Measurements from ENCODE around the gene C10orf90.

The C10orf90 gene

DNA sequence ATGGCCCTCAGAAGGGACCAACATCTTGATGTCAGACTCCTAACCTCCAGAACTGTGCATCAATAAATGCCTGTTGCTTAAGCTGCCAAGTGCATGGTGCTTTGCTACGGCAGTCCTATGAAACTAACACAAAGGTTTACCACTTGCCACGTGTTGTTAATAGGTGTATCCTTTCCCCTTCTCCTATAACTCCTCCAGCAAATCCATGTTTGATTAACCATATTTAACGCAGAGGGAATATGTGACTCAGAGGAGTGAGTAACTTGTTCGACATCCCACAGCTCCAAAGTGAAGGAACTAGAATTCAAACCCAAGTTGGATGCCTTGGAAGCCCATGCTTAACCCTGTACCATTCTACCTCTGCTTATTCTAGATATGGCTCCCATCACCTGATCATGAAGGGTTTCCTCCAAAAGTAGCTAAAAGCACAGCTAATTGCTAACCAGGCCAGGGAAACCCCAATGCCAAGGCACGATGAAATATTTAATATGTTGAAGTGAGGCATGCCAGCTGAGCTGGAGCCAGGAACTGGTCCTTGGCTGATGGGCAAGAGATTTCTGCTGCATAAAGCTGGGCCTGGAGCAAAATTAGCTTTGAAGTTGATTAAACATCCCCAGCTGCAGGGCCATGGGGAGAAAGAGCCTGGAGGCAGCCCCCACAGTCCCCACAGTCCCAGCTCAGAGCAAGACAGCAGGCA lies 131.9 kb downstream of the C10orf90 start:
- no peak for DNase-seq (ENCODE audit: low read depth)

DNA sequence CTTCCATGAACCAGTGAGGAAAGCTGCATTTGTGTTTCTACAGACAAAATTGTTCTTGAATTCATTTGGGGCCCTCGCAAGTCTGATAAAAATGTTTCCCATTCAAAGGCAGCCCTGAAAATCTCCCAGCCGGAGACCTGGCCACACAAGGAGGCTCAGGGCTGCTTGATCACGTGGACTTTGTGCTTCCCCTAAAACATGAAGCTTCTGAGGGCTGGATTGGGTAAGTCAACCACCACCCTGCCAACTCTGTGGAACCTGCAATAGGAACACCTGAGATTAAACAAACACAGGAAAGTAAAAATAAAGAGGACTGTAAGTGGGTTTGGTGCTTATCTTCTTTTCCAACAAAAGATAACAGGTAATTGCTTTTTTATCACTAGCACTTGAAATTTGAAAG lies 133.8 kb downstream of the C10orf90 start:
- no peak for DNase-seq (ENCODE audit: low read depth)

GRCh38 chr10:126536148-126536547 lies 134.3 kb downstream of the C10orf90 start:
- DNase-seq (ENCODE audit: low read depth), result no peak

DNA sequence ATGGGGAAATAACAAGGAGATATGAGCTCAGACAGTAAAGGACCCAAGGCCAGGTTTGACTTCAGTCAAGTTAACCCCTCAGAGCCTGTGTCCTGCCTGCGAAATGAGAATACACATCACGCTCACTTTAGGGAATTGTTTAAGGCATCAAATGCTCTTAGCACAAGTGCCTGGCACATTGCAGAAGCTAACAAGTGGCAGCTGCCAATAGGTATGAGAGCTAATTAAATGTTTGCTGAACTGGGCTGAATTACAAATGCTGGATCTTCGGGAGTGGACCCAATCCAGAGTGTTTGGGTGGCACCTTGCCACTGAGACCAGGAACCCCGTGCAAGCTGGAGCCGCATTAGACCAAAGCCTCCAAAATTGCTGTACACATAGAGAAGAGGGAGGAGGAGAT lies 136.8 kb downstream of the C10orf90 start:
- DNase-seq (ENCODE audit: low read depth), result no peak

DNA sequence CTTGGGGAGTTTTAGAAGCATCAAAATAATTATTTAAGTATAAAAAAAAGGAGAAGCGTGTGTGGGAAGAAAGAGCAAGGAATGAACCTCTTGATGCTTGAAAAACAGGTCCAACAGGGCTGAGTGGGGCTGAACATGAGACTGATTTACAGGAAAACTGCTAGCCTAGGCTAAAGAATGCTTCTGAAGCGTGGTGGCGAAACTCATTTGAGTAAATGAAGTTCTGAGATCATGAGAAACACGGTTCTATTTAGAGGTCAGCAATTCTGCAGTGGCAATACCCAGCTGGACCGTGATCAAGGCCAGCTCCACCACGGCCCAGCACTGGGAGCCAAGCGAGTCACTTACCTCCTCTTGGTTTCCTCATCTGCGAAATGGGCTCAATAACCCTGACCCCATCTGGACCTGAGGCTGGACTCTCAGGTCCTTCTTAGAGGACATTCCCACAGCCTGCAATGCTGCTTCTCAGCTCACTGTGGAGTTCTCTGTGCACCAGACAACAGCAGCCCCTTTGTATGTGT lies 142.1 kb downstream of the C10orf90 start:
- DNase-seq (ENCODE audit: low read depth), result no peak

- DNase-seq (ENCODE audit: low read depth), result no peak
Measured at GRCh38 chr10:126527645-126528314, 142.7 kb downstream of the C10orf90 start.

DNA sequence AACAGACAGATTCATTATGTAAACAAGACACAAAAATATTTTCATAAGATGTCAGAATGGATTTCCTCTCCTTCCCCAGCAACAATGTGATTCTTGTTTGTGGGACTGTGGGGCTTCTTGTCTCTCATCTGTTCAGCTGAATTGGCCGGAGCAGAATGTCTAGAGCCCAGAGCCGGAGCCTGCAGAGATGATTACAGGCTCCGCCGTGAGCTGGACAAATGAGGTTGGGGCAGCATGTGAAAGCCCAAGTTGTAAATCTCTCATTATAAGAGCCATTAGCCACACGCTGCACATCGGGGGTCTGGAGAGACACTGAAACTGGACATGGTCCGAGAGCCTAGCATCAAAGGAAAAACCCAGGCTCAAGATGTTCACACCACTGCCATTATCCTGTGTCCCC lies 145.2 kb downstream of the C10orf90 start:
- DNase-seq (ENCODE audit: low read depth), result no peak

GRCh38 chr10:126524526-126524925 lies 146.0 kb downstream of the C10orf90 start:
- no peak for DNase-seq (ENCODE audit: low read depth)

- no peak for DNase-seq (ENCODE audit: low read depth)
Measured at GRCh38 chr10:126523071-126523470, 147.4 kb downstream of the C10orf90 start.

- DNase-seq (ENCODE audit: low read depth), result no peak
Measured at GRCh38 chr10:126521399-126521798, 149.1 kb downstream of the C10orf90 start.

DNA sequence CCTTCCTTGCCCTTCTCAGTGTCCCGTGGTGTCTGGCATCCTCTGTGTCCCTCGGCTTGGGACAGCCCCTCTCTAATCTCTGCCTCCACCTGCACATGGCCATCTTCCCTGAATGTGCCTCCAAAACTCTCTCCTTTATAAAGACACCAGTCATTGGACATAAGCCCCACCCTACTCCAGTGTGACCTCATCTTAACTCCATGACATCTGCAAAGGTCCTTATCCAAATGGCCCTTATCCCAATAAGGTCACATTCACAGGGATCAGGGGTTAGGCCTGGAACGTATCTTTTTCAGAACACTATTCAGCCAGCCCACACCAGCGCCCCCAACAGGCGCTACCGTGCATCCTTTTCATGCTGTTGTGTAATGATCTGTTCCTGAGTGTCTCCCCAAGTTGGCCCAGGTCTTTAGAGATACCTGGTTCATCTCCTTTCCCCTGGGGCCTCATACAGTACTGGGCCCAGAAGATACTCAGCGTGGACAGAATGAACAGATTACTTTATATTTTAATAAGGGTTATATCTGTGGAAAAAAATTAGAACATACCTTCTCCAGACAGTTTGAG lies 149.7 kb downstream of the C10orf90 start:
- no peak for DNase-seq (ENCODE audit: low read depth)

- DNase-seq (ENCODE audit: low read depth), result no peak
Measured at GRCh38 chr10:126519992-126520391, 150.5 kb downstream of the C10orf90 start.

DNA sequence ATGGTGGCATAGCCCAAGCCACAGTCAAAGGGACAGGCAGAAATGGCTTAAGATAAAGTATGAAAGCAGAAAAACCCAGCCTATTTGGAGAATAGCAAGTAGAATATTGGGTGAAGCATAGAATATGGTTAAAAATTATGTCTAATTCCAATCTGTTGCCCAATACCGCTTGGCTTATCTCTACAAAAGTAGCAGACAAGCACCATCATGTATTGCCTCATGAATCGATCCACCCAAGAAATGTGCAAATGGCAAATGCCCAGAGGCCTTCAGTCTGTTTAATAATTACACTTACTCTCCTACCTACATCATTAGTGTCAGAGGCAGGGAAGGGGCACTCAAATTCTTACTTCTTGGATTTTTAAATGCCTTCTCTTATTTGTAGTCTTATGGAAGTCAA lies 151.3 kb downstream of the C10orf90 start:
- no peak for DNase-seq (ENCODE audit: low read depth)

GRCh38 chr10:126518218-126519080 lies 152.0 kb downstream of the C10orf90 start:
- no peak for DNase-seq (ENCODE audit: low read depth)

GRCh38 chr10:126516515-126516914 lies 154.0 kb downstream of the C10orf90 start:
- no peak for DNase-seq (ENCODE audit: low read depth)

GRCh38 chr10:126511917-126512479 lies 158.5 kb downstream of the C10orf90 start:
- no peak for DNase-seq (ENCODE audit: low read depth)

- no peak for DNase-seq (ENCODE audit: low read depth)
Measured at GRCh38 chr10:126509182-126509581, 161.3 kb downstream of the C10orf90 start.

DNA sequence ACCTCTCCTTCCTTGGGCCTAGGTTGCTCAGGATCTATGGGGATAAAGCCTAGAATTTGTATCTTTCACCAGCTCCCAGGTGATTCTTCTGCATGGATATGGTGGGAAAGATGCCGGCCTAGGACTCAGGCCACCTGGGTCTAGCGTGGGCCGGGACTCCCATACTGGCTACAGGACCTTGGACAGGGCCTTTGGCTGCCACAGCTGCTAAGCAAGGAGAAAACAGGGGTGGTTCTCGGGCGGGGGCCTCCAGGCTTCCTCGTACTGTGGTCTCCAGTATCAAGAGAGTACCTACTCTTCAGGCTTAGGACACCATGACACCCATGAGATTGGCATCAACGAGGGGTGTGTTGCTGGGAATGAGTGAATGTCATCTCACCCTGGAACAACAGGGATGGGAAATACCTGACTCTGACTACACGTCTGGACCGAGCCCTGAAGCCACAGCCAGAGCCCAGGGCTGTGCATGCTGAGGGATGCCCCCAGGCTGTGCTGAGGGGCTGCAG lies 161.9 kb downstream of the C10orf90 start:
- DNase-seq (ENCODE audit: low read depth), result no peak

GRCh38 chr10:126504761-126505112 lies 165.8 kb downstream of the C10orf90 start:
- no peak for DNase-seq (ENCODE audit: low read depth)

DNA sequence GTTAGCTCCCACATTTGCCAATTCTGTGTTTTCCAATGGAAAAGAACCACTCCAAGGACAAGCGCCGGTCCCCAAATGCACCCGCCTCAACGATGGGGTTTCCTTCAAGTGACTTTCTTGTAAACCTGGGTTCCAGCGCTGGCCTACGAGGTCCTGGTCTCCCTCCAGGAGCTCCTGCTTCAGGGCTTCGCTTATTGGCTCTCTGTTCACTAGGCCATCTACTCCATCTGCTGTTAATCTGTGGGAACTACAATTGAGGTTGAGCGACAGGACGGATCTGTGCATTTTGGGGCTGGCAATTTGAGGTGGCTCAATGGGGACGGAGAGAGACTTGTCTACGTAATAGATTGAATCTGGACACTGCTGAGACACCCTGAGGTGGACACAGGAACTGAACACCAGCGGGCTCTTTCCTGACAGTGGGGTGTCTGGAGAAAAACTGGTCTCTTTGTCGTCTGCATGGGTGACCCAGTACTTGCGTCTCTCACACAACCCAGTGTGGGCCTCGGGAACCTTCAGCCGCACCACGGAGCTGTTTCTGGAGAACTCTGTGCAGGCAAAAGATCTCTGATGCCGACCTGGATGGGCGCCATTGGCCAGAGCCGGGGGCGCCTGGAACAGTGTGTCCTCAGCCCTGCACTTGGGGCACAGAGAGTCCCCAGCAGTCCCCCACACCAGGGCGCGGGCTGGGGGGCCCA lies 166.3 kb downstream of the C10orf90 start:
- no peak for DNase-seq (ENCODE audit: low read depth)

DNA sequence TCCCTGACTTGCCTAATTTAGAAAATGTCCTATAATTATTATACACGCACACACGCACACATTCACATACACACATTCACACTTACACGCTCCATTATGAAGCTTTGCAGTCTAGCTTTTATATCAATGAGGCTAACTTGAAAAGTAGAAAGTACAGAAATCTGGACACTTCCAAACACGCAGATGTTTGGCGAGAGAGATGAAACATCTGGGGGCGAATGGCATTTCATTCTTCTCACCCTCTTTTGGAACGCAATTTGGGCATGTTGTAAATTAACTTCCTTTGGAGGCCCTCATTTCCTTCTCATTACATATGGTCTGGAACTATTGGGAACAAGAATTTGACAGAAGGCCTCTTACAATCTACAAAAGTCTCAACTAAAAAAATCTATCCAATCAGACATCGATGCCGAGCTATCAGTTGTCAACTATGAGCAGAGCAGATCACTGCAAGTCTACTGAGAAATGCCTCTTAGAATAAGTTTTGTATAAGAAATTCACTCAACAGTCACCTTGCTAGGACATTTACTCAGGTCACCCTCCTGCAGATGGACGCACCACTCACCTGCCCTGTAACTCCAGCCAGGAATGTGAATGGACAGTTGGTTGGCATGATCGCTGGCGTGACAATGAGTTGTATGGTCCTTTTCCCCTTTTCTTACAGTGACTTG lies 167.0 kb downstream of the C10orf90 start:
- no peak for DNase-seq (ENCODE audit: low read depth)

Measured in stimulated activated CD8-positive, alpha-beta memory T cell treated with anti-CD3 and anti-CD28 coated beads, Interleukin-15, amount 100 ng/mL, for 24 hours (primary cell).